A549 treated with AZD9567 at 1 μM for 4 hours (cell line): ENCODE results near the gene MAGEA6. TPM values are rescaled to one million over a fixed set of nuclear protein-coding genes. Genes with fewer than 3 reads are reported as not detected.

Source experiments
- total RNA-seq: library from RNA; stranded (reverse); fragments of 200-300 nt; extraction: Qiagen RNA extraction; gene quantifications from 5 replicates; pipeline ENCODE4 v1.2.3, GENCODE V29; 2022; ENCODE audit not compliant: insufficient read depth

MAGEA6 gene, protein sequence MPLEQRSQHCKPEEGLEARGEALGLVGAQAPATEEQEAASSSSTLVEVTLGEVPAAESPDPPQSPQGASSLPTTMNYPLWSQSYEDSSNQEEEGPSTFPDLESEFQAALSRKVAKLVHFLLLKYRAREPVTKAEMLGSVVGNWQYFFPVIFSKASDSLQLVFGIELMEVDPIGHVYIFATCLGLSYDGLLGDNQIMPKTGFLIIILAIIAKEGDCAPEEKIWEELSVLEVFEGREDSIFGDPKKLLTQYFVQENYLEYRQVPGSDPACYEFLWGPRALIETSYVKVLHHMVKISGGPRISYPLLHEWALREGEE
- total RNA-seq, result 10.9 to 13.8 TPM (median 12.8 TPM) in 5 replicates

GRCh38 chrX:152769549-152770289 is at the start of gene MAGEA6:
Gene MAGEA6, minus strand, starts transcription at chrX:152769689. Its CDS starts 2,039 bp downstream, at chrX:152767650.

DNA sequence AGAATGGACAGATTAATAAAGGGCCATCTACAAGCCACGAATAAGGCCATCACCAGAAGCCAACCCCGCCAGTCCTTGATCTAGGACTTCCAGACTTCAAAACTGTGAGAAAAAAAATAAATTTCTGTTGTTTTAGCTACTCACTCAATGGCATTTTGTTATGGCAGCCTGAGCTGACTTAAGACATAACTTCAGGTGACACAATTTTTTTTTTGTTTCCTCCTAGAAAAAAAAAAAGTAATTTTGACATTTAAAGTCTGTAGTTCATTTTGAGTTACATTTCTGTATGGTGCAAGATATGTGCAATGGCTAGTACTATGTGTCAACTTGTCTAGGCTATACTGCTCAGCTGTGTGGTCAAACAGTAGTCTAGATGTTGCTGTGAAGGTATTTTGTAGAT is 10.6 kb downstream of the MAGEA6 start, which contains the start of gene CSAG3:
TSS of gene CSAG3 (plus strand) at position 301 of the 400 bp plus-strand sequence.

DNA sequence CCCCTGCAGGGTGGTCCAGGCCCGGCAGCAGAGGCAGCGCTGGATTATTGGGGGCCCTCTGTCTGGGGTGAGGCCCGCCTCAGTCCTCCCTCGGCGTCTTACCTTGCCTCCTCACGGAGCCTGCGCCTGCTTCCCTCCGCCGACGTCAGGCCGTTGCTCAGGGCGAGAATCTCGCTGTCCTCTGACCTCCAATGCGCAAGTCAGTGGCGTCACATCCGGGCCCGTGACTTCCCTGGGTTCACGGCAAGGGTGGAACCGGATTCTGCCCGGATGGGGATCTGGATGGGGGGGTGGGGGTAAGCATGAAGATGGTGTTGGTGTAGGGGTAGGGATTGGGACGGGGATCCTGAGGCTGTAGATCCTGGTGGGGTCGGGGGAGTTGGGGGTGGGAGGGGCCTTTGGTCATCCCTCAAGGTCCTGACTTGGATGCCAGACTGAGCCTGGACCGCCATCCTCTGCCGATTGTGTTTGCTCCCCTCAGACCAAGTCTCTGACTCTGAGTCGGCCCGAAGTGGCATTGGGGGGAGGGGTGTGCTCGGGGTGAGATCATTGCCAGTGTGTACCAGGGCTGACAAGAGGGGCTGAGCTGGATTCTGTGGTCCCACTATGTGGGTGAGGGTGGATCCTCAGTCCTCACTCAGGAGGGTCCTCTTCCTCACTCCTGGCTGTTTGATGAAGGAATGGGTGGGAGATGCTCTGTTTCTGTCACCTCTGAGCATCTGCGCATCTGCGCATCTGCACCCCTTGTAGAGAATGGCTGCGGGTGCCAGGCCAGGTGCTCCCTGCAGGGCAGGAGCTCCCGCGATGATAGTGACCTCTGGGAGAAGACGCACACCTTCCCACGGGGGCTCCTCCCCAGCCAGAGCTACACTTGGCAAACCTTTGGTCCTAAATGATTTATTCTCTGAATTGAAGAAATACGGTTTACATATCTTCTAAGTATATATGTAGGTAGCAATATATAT is 15.5 kb downstream of the MAGEA6 start, which contains the start of gene MAGEA2:
TSS of gene MAGEA2 (minus strand) at position 157 of the 965 bp plus-strand sequence. CDS start 2,479 bp downstream, outside the sequence.

GRCh38 chrX:152733261-152733975 is 36.1 kb downstream of the MAGEA6 start, which contains the start of the genes CSAG1 and MAGEA12:
Gene CSAG1, minus strand, starts transcription at chrX:152733721. Its CDS starts 1,261 bp downstream, at chrX:152732460.
Gene MAGEA12, plus strand, starts transcription at chrX:152733757. Its CDS starts 2,405 bp downstream, at chrX:152736162.

Other genes starting within 250 kb of the MAGEA6 start
- gene GABRQ, start 131.8 kb downstream of the MAGEA6 start, total RNA-seq, result 0.15 to 0.24 TPM (median 0.19 TPM) in 4 of 5 replicates, not detected in the other
- gene MAGEA3, start 70.9 kb downstream of the MAGEA6 start, total RNA-seq, result 2.8 to 10.3 TPM (median 3.1 TPM) in 5 replicates
- gene CSAG2, start 60.4 kb downstream of the MAGEA6 start, total RNA-seq, result not detected in 5 replicates
- gene MAGEA2B, start 55.1 kb downstream of the MAGEA6 start, total RNA-seq, result 0.32 TPM in 1 of 5 replicates, not detected in the others
- gene CSAG1, start 36.0 kb downstream of the MAGEA6 start, total RNA-seq, result 0.22 to 0.45 TPM (median 0.33 TPM) in 4 of 5 replicates, not detected in the other
- gene MAGEA12, start 35.9 kb downstream of the MAGEA6 start, total RNA-seq, result 0.09 to 0.18 TPM (median 0.13 TPM) in 4 of 5 replicates, not detected in the other
- 0.05 to 0.09 TPM in 2 of 5 replicates, not detected in the others for gene MAGEA2, start 15.8 kb downstream of the MAGEA6 start, total RNA-seq
- gene CSAG3, start 10.5 kb downstream of the MAGEA6 start, total RNA-seq, result not detected in 5 replicates
- 70.3 to 87.6 TPM (median 75.6 TPM) in 5 replicates for gene CETN2, start 61.1 kb upstream of the MAGEA6 start, total RNA-seq
- 43.7 to 45.5 TPM (median 45.0 TPM) in 5 replicates for gene NSDHL, start 61.4 kb upstream of the MAGEA6 start, total RNA-seq
- gene ZNF185, start 128.4 kb upstream of the MAGEA6 start, total RNA-seq, result 6.9 to 10.5 TPM (median 7.7 TPM) in 5 replicates
- gene PNMA5, start 224.4 kb upstream of the MAGEA6 start, total RNA-seq, result not detected in 5 replicates